Activated CD4-positive, alpha-beta T cell treated with anti-CD3 and anti-CD28 coated beads, Interleukin-2, amount 10 ng/mL, durations not matched to agents 7 days and 5 days (primary cell): Measurements from ENCODE around the gene NOTCH3. TPM values are rescaled to one million over a fixed set of nuclear protein-coding genes. Genes with fewer than 3 reads are reported as not detected.

Source experiments
- CTCF ChIA-PET: fragments of 350-600 bp; sonication (Branson Sonifier 250); formaldehyde crosslinking; loops from one replicate; lab custom pipeline; 2021; ENCODE audit warnings: antibody characterized with exemption; lab: Charles Lee
- POLR2A ChIA-PET: fragments of 350-600 bp; sonication (Branson Sonifier 250); formaldehyde crosslinking; loops from one replicate; lab custom pipeline; 2021; ENCODE audit warnings: antibody characterized with exemption; lab: Charles Lee
- DNase-seq: peaks from one replicate; pipeline ENCODE4 v3.0.0-alpha.2; 2020
- H3K27ac Mint-ChIP-seq: one replicate; pipeline ENCODE4 v1.8.0; 2021; ENCODE audit warnings: mild to moderate bottlenecking, moderate library complexity, mixed read lengths
- H3K27me3 Mint-ChIP-seq: one replicate; pipeline ENCODE4 v1.8.0; 2021; ENCODE audit warnings: mixed read lengths
- H3K36me3 Mint-ChIP-seq: one replicate; pipeline ENCODE4 v1.8.0; 2021; ENCODE audit warnings: low read depth, mixed read lengths
- H3K4me1 Mint-ChIP-seq: one replicate; pipeline ENCODE4 v1.8.0; 2021; ENCODE audit warnings: mixed read lengths
- H3K4me3 Mint-ChIP-seq: one replicate; pipeline ENCODE4 v1.8.0; 2021; ENCODE audit warnings: mild to moderate bottlenecking, moderate library complexity, mixed read lengths
- H3K9me3 Mint-ChIP-seq: one replicate; pipeline ENCODE4 v1.8.0; 2021; ENCODE audit warnings: mixed read lengths
- microRNA-seq: library from miRNA; unstranded; fragments of <30 nt; microRNA quantifications from one replicate; pipeline ENCODE4 v1.2.0, GENCODE V29; 2021; ENCODE audit warnings: borderline microRNAs expressed, borderline replicate concordance
- total RNA-seq, 2 experiments: library from RNA; stranded (reverse); gene quantifications; one replicate each; pipeline ENCODE4 v1.2.3, GENCODE V29; 2021

The NOTCH3 gene
- total RNA-seq, 2 experiments from 2014 or later: not detected

DNA sequence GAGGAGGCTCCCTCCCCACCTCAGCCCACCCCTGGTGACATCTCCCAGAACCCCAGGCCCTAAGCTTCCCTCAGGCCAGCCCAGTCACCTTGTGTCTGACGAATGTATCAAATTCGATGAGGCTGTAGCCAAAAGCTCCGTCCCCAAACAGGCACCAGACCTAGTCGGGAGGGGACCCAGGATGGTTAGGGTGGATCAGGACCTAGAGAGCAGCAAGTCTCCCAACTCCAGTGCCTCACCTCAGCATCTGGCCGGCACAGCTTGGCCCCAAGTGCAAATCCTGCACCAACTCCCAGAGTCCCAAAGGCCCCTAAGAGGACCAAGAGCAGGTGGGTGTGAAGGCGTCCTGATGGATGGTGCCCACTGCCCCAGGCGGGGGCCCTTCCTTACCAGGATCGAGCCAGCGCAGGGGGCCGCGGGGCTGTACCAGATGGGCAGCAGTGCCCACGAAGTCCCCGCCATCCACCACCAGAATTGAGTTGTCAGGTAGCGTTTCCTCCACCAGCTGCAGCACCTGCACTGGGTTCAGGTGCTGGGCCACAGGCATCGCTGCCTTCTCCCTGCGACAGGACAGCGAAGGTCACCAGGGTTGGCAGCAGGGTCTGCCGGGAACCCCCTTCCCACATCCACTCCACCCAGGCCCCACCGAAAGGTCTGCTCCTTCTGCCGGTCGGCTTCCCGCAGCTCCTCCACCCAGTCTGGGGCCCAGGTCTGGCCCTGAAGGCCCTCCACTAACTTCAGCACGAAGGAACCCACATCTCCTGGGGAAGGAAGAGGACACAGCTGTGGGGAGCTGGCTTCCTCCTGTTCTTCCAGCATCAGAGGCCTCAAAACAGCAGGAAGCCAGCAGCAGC lies 84.8 kb downstream of the NOTCH3 start:
- no peak for DNase-seq
- CTCF ChIA-PET: no interaction called here
- Mint-ChIP-seq H3K36me3 (peaks cover 34% of the 10 kb centered on the region), H3K4me3 (no peak overlapping the region), H3K9me3 (no peaks in the 10 kb centered on the region), H3K27me3 (no peaks in the 10 kb centered on the region), H3K4me1 (no peaks in the 10 kb centered on the region), H3K27ac (no peak overlapping the region)
- POLR2A ChIA-PET: no interaction called here

DNA sequence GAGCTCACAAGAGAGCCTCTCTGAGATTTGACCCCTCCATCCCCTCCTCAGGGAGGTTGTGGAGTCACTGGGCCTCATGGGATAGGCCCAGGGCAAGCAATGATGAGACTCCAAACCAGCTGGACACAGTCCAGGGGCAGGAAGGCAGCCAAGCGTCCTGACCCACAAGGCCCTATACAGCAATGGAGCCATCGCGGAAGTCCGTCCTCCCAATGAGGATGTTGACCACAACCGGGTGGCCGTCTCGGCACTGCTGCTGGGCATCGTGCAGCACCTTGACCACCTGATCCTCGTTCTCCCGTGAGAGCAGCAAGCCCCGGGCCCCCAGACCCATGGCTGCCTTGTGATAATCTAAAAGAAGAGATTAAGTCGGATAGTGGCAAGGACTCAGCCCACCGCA lies 85.7 kb downstream of the NOTCH3 start:
- Mint-ChIP-seq H3K4me1 (no peaks in the 10 kb centered on the region), H3K27ac (no peak overlapping the region), H3K4me3 (no peak overlapping the region), H3K27me3 (no peaks in the 10 kb centered on the region), H3K9me3 (no peaks in the 10 kb centered on the region), H3K36me3 (peaks cover 27% of the 10 kb centered on the region)
- ChIA-PET POLR2A (no interaction called here), CTCF (no interaction called here)
- no peak for DNase-seq

DNA sequence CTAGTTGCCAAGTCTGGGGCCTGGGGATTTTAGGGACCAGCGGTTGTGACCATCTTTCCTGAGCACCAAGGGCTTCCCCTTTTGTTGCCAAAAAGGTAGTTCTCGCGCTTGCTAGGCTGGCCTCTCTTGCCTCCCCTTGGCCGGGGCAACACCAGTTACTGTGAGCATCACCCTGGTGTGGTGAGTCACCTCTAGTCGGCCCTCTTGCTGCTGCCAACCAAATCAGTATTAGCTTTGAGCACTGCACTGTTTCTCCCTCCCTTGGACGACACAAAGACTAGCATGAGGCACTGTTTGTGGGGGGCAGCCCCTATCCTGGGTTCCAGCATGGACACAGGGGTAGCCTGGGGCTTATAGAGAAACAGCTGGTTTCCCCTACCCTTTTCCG lies 86.6 kb downstream of the NOTCH3 start:
- POLR2A ChIA-PET: no interaction called here

DNA sequence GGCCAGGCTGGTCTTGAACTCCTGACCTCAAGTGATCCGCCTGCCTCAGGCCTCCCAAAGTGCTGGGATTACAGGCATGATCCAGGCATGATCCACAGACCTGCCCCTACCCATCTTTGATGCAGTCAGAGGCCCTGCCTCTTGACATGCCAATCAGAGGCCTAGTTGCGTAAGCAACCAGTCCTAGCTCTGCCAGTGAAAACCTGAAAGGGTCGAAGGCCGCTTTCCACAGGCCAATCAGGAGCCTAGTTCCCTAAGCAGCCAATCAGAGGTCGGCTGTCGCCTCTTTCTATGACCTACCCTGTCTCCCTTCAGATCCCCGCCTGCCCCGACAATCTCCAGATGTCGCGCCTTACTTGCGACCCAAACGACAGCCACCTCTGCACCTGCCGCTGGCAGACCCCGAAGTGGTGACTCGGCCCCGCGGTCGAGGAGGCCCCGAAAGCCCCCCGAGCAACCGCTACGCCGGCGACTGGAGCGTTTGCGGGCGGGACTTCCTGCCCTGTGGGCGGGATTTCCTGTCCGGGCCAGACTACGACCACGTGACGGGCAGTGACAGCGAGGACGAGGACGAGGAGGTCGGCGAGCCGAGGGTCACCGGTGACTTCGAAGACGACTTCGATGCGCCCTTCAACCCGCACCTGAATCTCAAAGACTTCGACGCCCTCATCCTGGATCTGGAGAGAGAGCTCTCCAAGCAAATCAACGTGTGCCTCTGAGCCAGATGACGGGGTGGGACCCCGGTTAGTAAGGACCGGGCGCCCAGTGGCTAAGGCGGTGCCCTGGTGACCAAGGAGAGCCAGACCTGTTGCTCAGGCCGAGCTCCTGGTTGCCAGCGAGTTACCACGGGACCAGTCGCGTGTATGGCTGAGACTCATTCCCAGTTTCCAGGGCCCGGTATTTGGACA lies 87.3 kb downstream of the NOTCH3 start:
- no peak overlapping the region for H3K27ac Mint-ChIP-seq
- H3K27me3 Mint-ChIP-seq: no peaks in the 10 kb centered on the region
- no peak overlapping the region for H3K4me3 Mint-ChIP-seq
- peaks cover 11% of the 10 kb centered on the region for H3K36me3 Mint-ChIP-seq
- H3K9me3 Mint-ChIP-seq: no peaks in the 10 kb centered on the region
- ChIA-PET POLR2A (no interaction called here), CTCF (no interaction called here)
- H3K4me1 Mint-ChIP-seq: no peaks in the 10 kb centered on the region
- no peak for DNase-seq

More for the DNA sequence above, 86.6 kb downstream of the NOTCH3 start:
- no peak for DNase-seq
- Mint-ChIP-seq H3K27me3 (no peaks in the 10 kb centered on the region), H3K9me3 (no peaks in the 10 kb centered on the region), H3K4me3 (no peak overlapping the region), H3K36me3 (peaks cover 17% of the 10 kb centered on the region), H3K4me1 (no peaks in the 10 kb centered on the region), H3K27ac (no peak overlapping the region)
- CTCF ChIA-PET: no interaction called here

DNA sequence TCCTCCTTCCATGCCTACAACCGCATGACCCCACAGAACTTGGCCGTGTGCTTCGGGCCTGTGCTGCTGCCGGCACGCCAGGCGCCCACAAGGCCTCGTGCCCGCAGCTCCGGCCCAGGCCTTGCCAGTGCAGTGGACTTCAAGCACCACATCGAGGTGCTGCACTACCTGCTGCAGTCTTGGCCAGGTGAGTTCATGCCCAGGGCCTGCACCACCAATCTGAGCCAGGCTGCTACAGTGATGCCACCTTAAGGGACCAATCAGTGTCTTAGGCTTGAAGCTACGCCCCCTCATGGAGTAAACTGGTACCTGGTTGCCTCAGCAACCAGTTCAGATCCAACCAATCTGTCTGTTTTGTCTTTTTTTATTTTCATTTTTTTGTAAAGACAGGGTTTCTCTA lies 88.4 kb downstream of the NOTCH3 start:
- no peak for DNase-seq
- H3K27me3 Mint-ChIP-seq: peaks cover 7% of the 10 kb centered on the region
- H3K4me3 Mint-ChIP-seq: no peak overlapping the region
- H3K27ac Mint-ChIP-seq: no peak overlapping the region
- CTCF ChIA-PET: no interaction called here
- H3K4me1 Mint-ChIP-seq: no peaks in the 10 kb centered on the region
- H3K9me3 Mint-ChIP-seq: no peaks in the 10 kb centered on the region
- peaks cover 3% of the 10 kb centered on the region for H3K36me3 Mint-ChIP-seq
- POLR2A ChIA-PET: no interaction called here

DNA sequence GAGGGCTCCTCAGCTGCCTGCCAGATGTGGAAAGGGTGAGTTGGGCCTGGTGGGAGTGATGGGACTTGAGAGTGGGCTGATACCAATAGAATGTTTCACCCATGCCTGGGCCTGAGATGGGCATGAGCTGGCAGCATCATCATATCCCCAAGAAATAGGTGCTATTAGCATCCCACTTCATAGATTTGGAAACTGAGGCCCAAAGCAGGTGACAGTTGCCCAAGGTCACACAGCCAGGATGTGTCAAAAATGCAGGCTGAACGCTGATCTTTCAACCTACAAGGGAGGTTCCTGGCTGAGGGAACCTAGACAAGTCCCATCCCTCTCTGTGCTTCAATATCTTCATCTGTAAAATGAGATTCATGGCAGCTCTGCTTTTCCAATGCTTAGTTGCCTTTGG lies 89.0 kb downstream of the NOTCH3 start:
- ChIA-PET POLR2A (no interaction called here), CTCF (interaction anchor here (1.1 to 2.0 kb wide), 2 partner anchors 10 to 14 kb away, joined by 3 to 7 read pairs; a partner anchor contains a TSS)
- Mint-ChIP-seq H3K27ac (no peak overlapping the region), H3K36me3 (peaks cover 3% of the 10 kb centered on the region), H3K9me3 (no peaks in the 10 kb centered on the region), H3K4me1 (peaks cover 2% of the 10 kb centered on the region), H3K27me3 (peaks cover 10% of the 10 kb centered on the region), H3K4me3 (no peak overlapping the region)
- DNase-seq: no peak

DNA sequence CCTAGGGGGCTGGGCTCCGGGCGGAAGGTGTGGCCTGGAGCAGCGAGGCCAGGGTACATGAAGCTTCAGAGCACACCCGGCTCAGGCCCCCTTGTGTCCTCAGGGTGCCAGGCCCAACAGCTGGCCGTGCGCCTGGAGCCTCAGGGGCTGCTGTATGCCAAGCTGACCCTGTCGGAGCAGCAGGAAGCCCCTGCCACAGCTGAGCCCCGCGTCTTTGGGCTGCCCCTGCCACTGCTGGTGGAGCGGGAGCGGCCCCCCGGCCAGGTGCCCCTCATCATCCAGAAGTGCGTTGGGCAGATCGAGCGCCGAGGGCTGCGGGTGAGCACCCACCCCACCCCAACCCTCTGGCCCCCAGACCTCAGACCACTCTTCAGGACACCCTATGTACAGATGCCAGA lies 90.4 kb downstream of the NOTCH3 start:
- Mint-ChIP-seq H3K9me3 (no peaks in the 10 kb centered on the region), H3K4me3 (no peak overlapping the region), H3K4me1 (peaks cover 7% of the 10 kb centered on the region), H3K36me3 (peaks cover 6% of the 10 kb centered on the region), H3K27ac (no peak overlapping the region), H3K27me3 (peaks cover 20% of the 10 kb centered on the region)
- CTCF ChIA-PET: interaction anchor here (2.0 kb wide), 1 partner anchor 9 kb away, joined by 7 read pairs; no protein-coding TSS in a partner anchor
- POLR2A ChIA-PET: no interaction called here
- DNase-seq: no peak

DNA sequence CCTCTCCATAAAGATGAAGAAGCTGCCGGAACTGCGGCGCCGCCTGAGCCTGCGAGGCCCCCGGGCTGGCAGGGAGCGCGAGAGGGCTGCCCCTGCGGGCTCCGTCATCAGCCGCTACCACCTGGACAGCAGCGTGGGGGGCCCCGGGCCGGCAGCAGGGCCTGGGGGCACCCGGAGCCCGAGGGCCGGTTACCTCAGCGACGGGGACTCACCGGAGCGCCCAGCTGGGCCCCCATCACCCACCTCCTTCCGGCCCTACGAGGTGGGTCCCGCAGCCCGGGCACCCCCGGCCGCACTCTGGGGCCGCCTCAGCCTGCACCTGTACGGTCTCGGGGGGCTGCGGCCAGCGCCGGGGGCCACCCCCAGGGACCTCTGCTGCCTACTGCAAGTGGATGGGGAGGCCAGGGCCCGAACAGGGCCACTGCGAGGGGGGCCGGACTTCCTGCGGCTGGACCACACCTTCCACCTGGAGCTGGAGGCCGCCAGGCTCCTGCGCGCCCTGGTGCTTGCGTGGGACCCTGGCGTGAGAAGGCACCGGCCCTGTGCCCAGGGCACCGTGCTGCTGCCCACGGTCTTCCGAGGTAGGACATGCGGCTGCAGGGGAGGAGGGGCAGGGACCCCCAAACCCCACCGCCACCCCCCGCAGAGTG lies 90.9 kb downstream of the NOTCH3 start:
- CTCF ChIA-PET: interaction anchor here (2.0 kb wide), 1 partner anchor 8 kb away, joined by 7 read pairs; no protein-coding TSS in a partner anchor
- DNase-seq: no peak
- Mint-ChIP-seq H3K4me3 (no peak overlapping the region), H3K9me3 (peaks cover 2% of the 10 kb centered on the region), H3K27ac (no peak overlapping the region), H3K27me3 (peaks cover 20% of the 10 kb centered on the region), H3K4me1 (peaks cover 7% of the 10 kb centered on the region), H3K36me3 (peaks cover 6% of the 10 kb centered on the region)
- POLR2A ChIA-PET: no interaction called here

Small RNA genes lying within 50 kb of the gene (microRNA-seq; reads per million reads assigned to microRNA genes)
- gene MIR6795: not detected

Other genes starting within 250 kb of the NOTCH3 start
- gene SLC1A6, start 221.1 kb downstream of the NOTCH3 start, total RNA-seq: not detected
- gene CASP14, start 151.5 kb downstream of the NOTCH3 start, total RNA-seq: not detected
- not detected for gene OR1I1, start 118.8 kb downstream of the NOTCH3 start, total RNA-seq
- under 1 TPM; 0.15 to 0.29 TPM for gene SYDE1, start 93.6 kb downstream of the NOTCH3 start, total RNA-seq
- under 1 TPM; 0.32 to 0.42 TPM for gene EPHX3, start 31.5 kb upstream of the NOTCH3 start, total RNA-seq
- gene BRD4, start 131.5 kb upstream of the NOTCH3 start, total RNA-seq: 100 to 1,000 TPM; 114 to 115 TPM
- 10 to 100 TPM; 54.5 to 57.1 TPM for gene AKAP8, start 178.8 kb upstream of the NOTCH3 start, total RNA-seq
- gene AKAP8L, start 218.0 kb upstream of the NOTCH3 start, total RNA-seq: 10 to 100 TPM; 84.3 to 96.7 TPM
- gene WIZ, start 249.0 kb upstream of the NOTCH3 start, total RNA-seq: 10 to 100 TPM; 28.7 to 31.6 TPM